SK-N-SH (cell line): Measurements from ENCODE around the gene FANCD2OS.

Source experiments
- CHD2 ChIP-seq: fragments of 150-350 bp; IDR thresholded peaks from 2 replicates; pipeline ENCODE4 v1.6.1; 2018; ENCODE audit warnings: low read length; ENCODE audit not compliant: partially characterized antibody
- CTCF ChIP-seq: fragments of 200-600 bp; sonication (generic); IDR thresholded peaks from 2 replicates; pipeline ENCODE4 v1.6.1; 2017; ENCODE audit warnings: antibody characterized with exemption, mild to moderate bottlenecking, moderate library complexity
- EP300 ChIP-seq, 2 experiments: IDR thresholded peaks; 2 replicates each; pipeline versions ENCODE4 v1.4.0 to v1.6.1; 2012; ENCODE audit warnings: borderline replicate concordance in 1 of 2, low read depth in 1 of 2, low read length in 1 of 2
- EZH2phosphoT487 ChIP-seq: fragments of 200-600 bp; sonication (generic); IDR thresholded peaks from 2 replicates; pipeline ENCODE4 v1.6.1; 2017; ENCODE audit warnings: low read depth, mixed run types, mild to moderate bottlenecking, antibody characterized with exemption, moderate library complexity, borderline replicate concordance
- GABPA ChIP-seq: IDR thresholded peaks from 2 replicates; pipeline ENCODE4 v1.4.0; 2012; ENCODE audit warnings: low read depth, mild to moderate bottlenecking
- NRF1 ChIP-seq: IDR thresholded peaks from 2 replicates; pipeline ENCODE4 v1.6.1; 2012; ENCODE audit warnings: low read depth, mild to moderate bottlenecking, low read length
- RAD21 ChIP-seq: IDR thresholded peaks from 2 replicates; pipeline ENCODE4 v1.6.1; 2012; ENCODE audit warnings: mild to moderate bottlenecking, low read length
- REST ChIP-seq: IDR thresholded peaks from 2 replicates; pipeline ENCODE4 v1.6.1; 2012; ENCODE audit warnings: mild to moderate bottlenecking, low read depth, low read length, moderate library complexity
- TAF1 ChIP-seq: IDR thresholded peaks from 2 replicates; pipeline ENCODE4 v1.6.1; 2012; ENCODE audit warnings: low read depth, mild to moderate bottlenecking, low read length, moderate library complexity, borderline replicate concordance

- TF ChIP-seq EZH2phosphoT487 (no peak), NRF1 (no peak), REST (no peak), CTCF (no peak), GABPA (no peak), CHD2 (no peak), TAF1 (no peak), EP300 (IDR thresholded peaks at IDR 0.05; ENCODE audit: borderline replicate concordance in 1 of 2, low read depth in 1 of 2, low read length in 1 of 2) (no peak), RAD21 (no peak)
These were observed 42.9 kb upstream of the FANCD2OS start for GRCh38 chr3:10150987-10151386.
